ENCODE measurements around the gene DCTN2. TPM values are rescaled to one million over a fixed set of nuclear protein-coding genes. Genes with fewer than 3 reads are reported as not detected.
A peak's percentile ranks its signal among the peaks of the same experiment; 100 is the strongest.
"Not testable (repeated sequence)": the region's sequence is repeated elsewhere in the genome, so short reads cannot be mapped to it uniquely, and the experiment has no call there.

DCTN2 gene
- total RNA-seq (100 to 1,000 TPM; 122 to 128 TPM), polyA plus RNA-seq (100 to 1,000 TPM; 138 to 159 TPM)
- long read RNA-seq, donor 1, transcript DCTN2-209 (14 exons, 2,061 nt): major isoform, 884 of 1,148 reads
- long read RNA-seq, donor 1, partial matches to known transcripts: 32 of 1,148 reads
- long read RNA-seq, donor 1, other reads (novel, unspliced or antisense): 230 of 1,148 reads
- long read RNA-seq, donor 2, transcript DCTN2-209 (14 exons, 2,061 nt): major isoform, 66 of 101 reads
- long read RNA-seq, donor 2, partial matches to known transcripts: 2 of 101 reads
- long read RNA-seq, donor 2, other reads (novel, unspliced or antisense): 33 of 101 reads

DNA sequence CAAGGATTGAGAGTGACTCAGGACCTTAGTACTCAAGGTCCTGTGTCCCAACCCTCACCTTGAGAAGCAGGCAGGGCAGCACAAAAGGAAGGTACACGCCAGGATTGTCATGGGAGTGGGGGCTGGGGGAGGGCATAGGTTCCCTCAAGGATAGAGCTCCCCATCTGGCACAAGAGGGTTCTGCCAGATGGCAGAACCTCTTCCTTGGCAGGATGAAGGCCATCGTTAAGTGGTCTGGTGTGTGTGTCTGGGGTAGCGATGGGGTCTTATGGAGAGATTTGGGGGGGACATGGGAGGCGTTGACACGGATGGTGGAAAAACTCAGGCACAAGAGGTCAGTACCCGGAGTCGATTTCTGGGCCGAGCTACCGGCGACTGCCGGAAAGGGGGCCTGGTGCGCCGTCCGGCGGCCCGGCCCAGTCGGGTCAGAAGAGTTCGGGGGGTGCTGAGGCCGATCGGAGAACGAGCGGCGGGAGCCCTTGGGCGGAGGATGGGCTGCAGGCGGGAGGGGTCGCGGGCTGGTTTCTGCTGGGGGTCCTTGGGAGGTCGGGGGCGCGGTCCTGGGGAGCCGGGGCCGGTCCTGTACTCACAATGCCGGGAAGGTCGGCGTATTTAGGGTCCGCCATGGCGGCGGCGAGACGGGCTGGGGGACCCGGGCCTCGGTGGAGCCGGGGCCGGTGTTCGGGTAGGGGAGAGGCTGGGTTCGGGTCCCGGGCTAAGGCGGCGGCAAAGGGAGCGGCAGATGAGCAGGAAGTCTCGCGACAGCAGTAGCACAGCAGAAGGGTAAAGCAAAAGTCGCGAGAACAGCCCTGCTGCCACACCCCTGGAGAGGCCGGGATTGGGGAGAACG is at the start of gene DCTN2:
DCTN2 (minus strand) TSS at position 755 of the 850 bp plus-strand sequence; CDS start at position 626, 129 bp downstream.
- DNase-seq (peak; percentile 97 to 98), ATAC-seq (ENCODE audit: low FRiP score) (peak; percentile 100)
- H3K4me1 ChIP-seq (ENCODE audit: control insufficient read depth in 1 of 2, insufficient read depth in 2 of 2, low read length in 2 of 2): no peaks in the 10 kb centered on the region
- WGBS, 2 donors: 0 to 1% methylated on average over 52 to 56 of the region's 56 CpGs
- intact Hi-C loops (cut with DNase I): loop anchor here in 1 of 2 donors (2.0 kb wide), 1 partner anchor 22 kb away; no protein-coding TSS in a partner anchor
- H3K9me3 ChIP-seq (ENCODE audit: control insufficient read depth, low read length): no peaks in the 10 kb centered on the region
- H3K36me3 ChIP-seq (ENCODE audit: control insufficient read depth in 1 of 2, insufficient read depth in 2 of 2, low read length in 1 of 2): peaks cover 0 to under 1% of the 10 kb centered on the region in 2 donors
- H3K4me3 ChIP-seq (ENCODE audit: low read length in 2 of 2): peak within 1 kb of the TSS; percentile 73 to 82
- peak within 1 kb of the TSS in 1 of 2 donors; percentile 53 for H3K27ac ChIP-seq (ENCODE audit: low read depth in 1 of 2, low read length in 2 of 2)
- H3K27me3 ChIP-seq (ENCODE audit: control insufficient read depth in 1 of 2, insufficient read depth in 2 of 2, low read length in 1 of 2): no peaks in the 10 kb centered on the region

GRCh38 chr12:57593187-57593586 is 46.2 kb upstream of the DCTN2 start:
- no peak overlapping the region for H3K4me3 ChIP-seq (ENCODE audit: low read length in 2 of 2)
- no peaks in the 10 kb centered on the region for H3K9me3 ChIP-seq (ENCODE audit: control insufficient read depth, low read length)
- no peak overlapping the region for H3K27ac ChIP-seq (ENCODE audit: low read depth in 1 of 2, low read length in 2 of 2)
- WGBS, 2 donors: 73 to 82% methylated on average over 4 of the region's 4 CpGs
- H3K27me3 ChIP-seq (ENCODE audit: control insufficient read depth in 1 of 2, insufficient read depth in 2 of 2, low read length in 1 of 2): no peaks in the 10 kb centered on the region
- ATAC-seq (ENCODE audit: low FRiP score) (no peak), DNase-seq (no peak)
- intact Hi-C loops (cut with DNase I): no loop called here
- no peaks in the 10 kb centered on the region for H3K36me3 ChIP-seq (ENCODE audit: control insufficient read depth in 1 of 2, insufficient read depth in 2 of 2, low read length in 1 of 2)
- no peaks in the 10 kb centered on the region for H3K4me1 ChIP-seq (ENCODE audit: control insufficient read depth in 1 of 2, insufficient read depth in 2 of 2, low read length in 2 of 2)

- intact Hi-C loops (cut with DNase I): no loop called here
- DNase-seq (no peak), ATAC-seq (ENCODE audit: low FRiP score) (no peak)
- H3K4me1 ChIP-seq (ENCODE audit: control insufficient read depth in 1 of 2, insufficient read depth in 2 of 2, low read length in 2 of 2): no peaks in the 10 kb centered on the region
- no peaks in the 10 kb centered on the region for H3K9me3 ChIP-seq (ENCODE audit: control insufficient read depth, low read length)
- 61 to 72% methylated on average over 2 of the region's 2 CpGs for WGBS, 2 donors
- no peaks in the 10 kb centered on the region for H3K36me3 ChIP-seq (ENCODE audit: control insufficient read depth in 1 of 2, insufficient read depth in 2 of 2, low read length in 1 of 2)
- H3K4me3 ChIP-seq (ENCODE audit: low read length in 2 of 2): no peak overlapping the region
- no peak overlapping the region for H3K27ac ChIP-seq (ENCODE audit: low read depth in 1 of 2, low read length in 2 of 2)
- no peaks in the 10 kb centered on the region for H3K27me3 ChIP-seq (ENCODE audit: control insufficient read depth in 1 of 2, insufficient read depth in 2 of 2, low read length in 1 of 2)
Observed at GRCh38 chr12:57592551-57593165, 45.7 kb upstream of the DCTN2 start.

DNA sequence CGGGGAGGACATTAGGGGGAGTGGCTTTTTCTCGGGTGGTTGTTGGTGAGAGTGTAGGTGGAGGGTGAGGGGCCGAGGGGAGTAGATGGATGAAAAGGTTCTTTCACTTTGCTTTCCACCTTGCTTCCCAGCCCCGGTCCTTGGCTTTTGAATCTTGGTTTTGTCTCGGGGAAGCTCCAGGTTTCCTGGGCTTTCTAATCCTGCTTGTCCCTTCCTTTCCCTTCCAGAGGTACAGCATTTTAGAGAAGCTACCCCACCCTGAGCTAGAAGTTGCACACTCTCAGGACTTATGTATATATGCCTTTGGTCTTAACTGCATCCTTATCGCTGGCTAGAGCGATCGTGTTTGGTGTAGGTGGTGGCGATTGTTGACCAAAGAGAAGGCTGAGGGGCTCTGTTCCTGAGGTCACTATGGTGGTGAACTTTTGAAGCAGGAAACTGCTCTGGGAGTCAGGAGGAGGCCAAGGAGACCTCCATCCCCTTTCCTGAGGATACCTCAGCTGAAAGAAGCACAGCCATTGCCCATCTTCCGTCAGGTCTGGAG is 44.9 kb upstream of the DCTN2 start:
- Histone ChIP-seq H3K4me3 (ENCODE audit: low read length in 2 of 2) (peak overlapping the region; percentile 67 to 81), H3K27ac (ENCODE audit: low read depth in 1 of 2, low read length in 2 of 2) (no peak overlapping the region), H3K4me1 (ENCODE audit: control insufficient read depth in 1 of 2, insufficient read depth in 2 of 2, low read length in 2 of 2) (no peaks in the 10 kb centered on the region), H3K36me3 (ENCODE audit: control insufficient read depth in 1 of 2, insufficient read depth in 2 of 2, low read length in 1 of 2) (no peaks in the 10 kb centered on the region), H3K27me3 (ENCODE audit: control insufficient read depth in 1 of 2, insufficient read depth in 2 of 2, low read length in 1 of 2) (no peaks in the 10 kb centered on the region), H3K9me3 (ENCODE audit: control insufficient read depth, low read length) (no peaks in the 10 kb centered on the region)
- WGBS, 2 donors: 34 to 38% methylated on average over 10 of the region's 10 CpGs
- intact Hi-C loops (cut with DNase I): no loop called here
- no peak for DNase-seq
- ATAC-seq (ENCODE audit: low FRiP score): no peak

DNA sequence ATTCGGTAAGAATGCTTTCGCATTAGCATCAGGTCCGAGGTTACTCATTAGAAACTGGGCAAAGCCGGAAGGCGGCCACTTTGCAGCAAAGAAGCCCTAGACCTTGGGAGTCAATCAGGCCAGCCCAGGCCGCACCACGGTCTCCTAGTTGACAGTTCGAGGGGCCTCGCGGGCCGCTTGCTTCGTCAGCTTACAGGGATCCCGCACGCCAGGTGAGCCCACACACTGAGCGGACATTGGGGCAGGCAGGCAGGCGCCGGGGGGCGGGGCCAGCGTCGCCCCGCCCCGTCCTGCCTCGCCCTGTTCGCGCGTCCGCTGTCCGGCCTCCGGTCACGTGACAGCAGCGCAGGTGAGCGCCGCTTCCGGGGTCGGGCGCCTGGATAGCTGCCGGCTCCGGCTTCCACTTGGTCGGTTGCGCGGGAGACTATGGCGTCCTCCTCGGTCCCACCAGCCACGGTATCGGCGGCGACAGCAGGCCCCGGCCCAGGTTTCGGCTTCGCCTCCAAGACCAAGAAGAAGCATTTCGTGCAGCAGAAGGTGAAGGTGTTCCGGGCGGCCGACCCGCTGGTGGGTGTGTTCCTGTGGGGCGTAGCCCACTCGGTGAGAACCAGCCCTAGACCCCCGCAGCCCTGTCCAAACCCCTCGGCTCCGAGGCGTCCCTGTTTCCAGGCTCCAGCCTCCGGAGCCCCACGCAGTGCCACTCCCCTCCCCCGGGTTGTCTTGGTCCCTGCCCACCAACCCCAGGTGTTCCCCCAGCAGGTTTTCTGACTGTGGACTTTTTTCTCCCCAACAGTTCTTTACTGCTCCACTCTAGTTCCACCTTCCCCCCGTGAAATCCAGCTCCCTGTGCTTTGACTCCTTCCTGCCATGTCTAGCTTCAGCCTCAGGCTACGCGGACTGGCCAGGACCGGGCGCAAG is 44.1 kb upstream of the DCTN2 start, which contains the start of gene PIP4K2C:
PIP4K2C (plus strand) TSS at position 329 of the 918 bp plus-strand sequence; CDS start at position 427, 98 bp downstream.
- Histone ChIP-seq H3K27ac (ENCODE audit: low read depth in 1 of 2, low read length in 2 of 2) (peak within 1 kb of the TSS in 1 of 2 donors; percentile 50), H3K4me3 (ENCODE audit: low read length in 2 of 2) (peak within 1 kb of the TSS; percentile 67 to 81), H3K27me3 (ENCODE audit: control insufficient read depth in 1 of 2, insufficient read depth in 2 of 2, low read length in 1 of 2) (no peaks in the 10 kb centered on the region), H3K9me3 (ENCODE audit: control insufficient read depth, low read length) (no peaks in the 10 kb centered on the region), H3K4me1 (ENCODE audit: control insufficient read depth in 1 of 2, insufficient read depth in 2 of 2, low read length in 2 of 2) (no peaks in the 10 kb centered on the region), H3K36me3 (ENCODE audit: control insufficient read depth in 1 of 2, insufficient read depth in 2 of 2, low read length in 1 of 2) (no peaks in the 10 kb centered on the region)
- 0 to 1% methylated on average over 64 to 69 of the region's 69 CpGs for WGBS, 2 donors
- ATAC-seq (ENCODE audit: low FRiP score): peak; percentile 95
- peak; percentile 86 to 91 for DNase-seq
- intact Hi-C loops (cut with DNase I): no loop called here

DNA sequence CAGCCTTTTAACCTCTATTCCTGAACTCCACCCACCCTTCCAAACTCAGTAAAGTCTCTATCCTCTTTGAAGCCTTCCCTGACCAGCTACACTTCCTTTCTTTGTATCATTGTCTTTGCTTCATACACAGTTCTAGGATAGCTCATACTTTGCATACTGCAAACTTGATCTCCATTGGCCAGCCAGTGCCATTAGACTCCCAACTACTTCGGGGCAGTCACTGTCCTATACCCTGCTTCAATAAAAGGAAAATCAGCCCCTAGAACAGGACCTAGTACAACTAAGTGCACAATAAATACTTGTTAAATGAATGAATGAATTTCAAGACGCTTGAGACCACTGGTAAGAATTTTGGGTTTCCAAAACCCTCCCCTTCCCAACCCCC is 43.5 kb upstream of the DCTN2 start:
- DNase-seq (no peak), ATAC-seq (ENCODE audit: low FRiP score) (no peak)
- intact Hi-C loops (cut with DNase I): no loop called here
- Histone ChIP-seq H3K27ac (ENCODE audit: low read depth in 1 of 2, low read length in 2 of 2) (no peak overlapping the region), H3K9me3 (ENCODE audit: control insufficient read depth, low read length) (no peaks in the 10 kb centered on the region), H3K4me3 (ENCODE audit: low read length in 2 of 2) (peak overlapping the region in 1 of 2 donors; percentile 81), H3K36me3 (ENCODE audit: control insufficient read depth in 1 of 2, insufficient read depth in 2 of 2, low read length in 1 of 2) (no peaks in the 10 kb centered on the region), H3K4me1 (ENCODE audit: control insufficient read depth in 1 of 2, insufficient read depth in 2 of 2, low read length in 2 of 2) (no peaks in the 10 kb centered on the region), H3K27me3 (ENCODE audit: control insufficient read depth in 1 of 2, insufficient read depth in 2 of 2, low read length in 1 of 2) (no peaks in the 10 kb centered on the region)
- 23% methylated on average over 2 of the region's 2 CpGs for WGBS, 2 donors

- 90% methylated on average over 15 of the region's 15 CpGs for WGBS, 2 donors
- ATAC-seq (ENCODE audit: low FRiP score); intact Hi-C loops (cut with DNase I): not testable (repeated sequence)
Observed at GRCh38 chr12:57588951-57589610, 42.1 kb upstream of the DCTN2 start.

More at GRCh38 chr12:57588951-57589610, 42.1 kb upstream of the DCTN2 start:
- H3K4me1 ChIP-seq (ENCODE audit: control insufficient read depth in 1 of 2, insufficient read depth in 2 of 2, low read length in 2 of 2); H3K4me3 ChIP-seq (ENCODE audit: low read length in 2 of 2); H3K27ac ChIP-seq (ENCODE audit: low read depth in 1 of 2, low read length in 2 of 2); H3K9me3 ChIP-seq (ENCODE audit: control insufficient read depth, low read length); H3K27me3 ChIP-seq (ENCODE audit: control insufficient read depth in 1 of 2, insufficient read depth in 2 of 2, low read length in 1 of 2); H3K36me3 ChIP-seq (ENCODE audit: control insufficient read depth in 1 of 2, insufficient read depth in 2 of 2, low read length in 1 of 2): not testable (repeated sequence)
- peak in 1 of 2 donors; percentile 38 for DNase-seq

Measured in aorta (tissue), 5 donors.